GM23248 (cell line): ENCODE data around the gene RNF224. TPM values are rescaled to one million over a fixed set of nuclear protein-coding genes. Genes with fewer than 3 reads are reported as not detected.

Experiments used
- DNase-seq: peaks from one replicate; pipeline ENCODE4 v3.0.0-alpha.2; 2015
- H2AFZ ChIP-seq: fragments of 200-600 bp; sonication (generic); 2 replicates; pipeline ENCODE4 v1.6.1; 2016; ENCODE audit warnings: antibody characterized with exemption
- H3F3A ChIP-seq: fragments of 200-600 bp; sonication (generic); 2 replicates; pipeline ENCODE4 v1.6.1; 2016; ENCODE audit warnings: mild to moderate bottlenecking, antibody characterized with exemption, mixed run types; ENCODE audit not compliant: insufficient read depth
- H3K27ac ChIP-seq: fragments of 200-600 bp; sonication (generic); 2 replicates; pipeline ENCODE4 v1.5.1; 2016; ENCODE audit warnings: mild to moderate bottlenecking
- H3K27me3 ChIP-seq: fragments of 200-600 bp; sonication (generic); replicated peaks from 2 replicates; pipeline ENCODE4 v1.6.1; 2016; ENCODE audit warnings: mild to moderate bottlenecking; ENCODE audit not compliant: insufficient read depth
- H3K36me3 ChIP-seq: fragments of 200-600 bp; sonication (generic); 2 replicates; pipeline ENCODE4 v1.6.1; 2016; ENCODE audit warnings: low read depth, mild to moderate bottlenecking
- H3K4me1 ChIP-seq: fragments of 200-600 bp; sonication (generic); 2 replicates; pipeline ENCODE4 v1.6.1; 2016; ENCODE audit warnings: mild to moderate bottlenecking; ENCODE audit not compliant: insufficient read depth
- H3K4me2 ChIP-seq: fragments of 200-600 bp; sonication (generic); one replicate; pipeline ENCODE4 v1.6.1; 2016; ENCODE audit warnings: mild to moderate bottlenecking; ENCODE audit not compliant: unreplicated experiment
- H3K4me3 ChIP-seq: fragments of 200-600 bp; sonication (generic); 2 replicates; pipeline ENCODE4 v1.5.1; 2016; ENCODE audit warnings: mild to moderate bottlenecking
- H3K79me2 ChIP-seq: fragments of 200-600 bp; sonication (generic); 2 replicates; pipeline ENCODE4 v1.6.1; 2016; ENCODE audit warnings: mild to moderate bottlenecking; ENCODE audit not compliant: insufficient read depth
- H3K9ac ChIP-seq: fragments of 200-600 bp; sonication (generic); 2 replicates; pipeline ENCODE4 v1.6.1; 2016; ENCODE audit warnings: mild to moderate bottlenecking
- H3K9me2 ChIP-seq: fragments of 200-600 bp; sonication (generic); 2 replicates; pipeline ENCODE4 v1.6.1; 2016; ENCODE audit warnings: mixed run types, mild to moderate bottlenecking, moderate library complexity; ENCODE audit not compliant: insufficient read depth
- H3K9me3 ChIP-seq: fragments of 200-600 bp; sonication (generic); one replicate; pipeline ENCODE4 v1.6.1; 2017; ENCODE audit warnings: low read depth
- H4K20me1 ChIP-seq: fragments of 200-600 bp; sonication (generic); 2 replicates; pipeline ENCODE4 v1.6.0; 2016; ENCODE audit not compliant: insufficient read depth
- EZH2 ChIP-seq: fragments of 200-600 bp; sonication (generic); IDR thresholded peaks from 2 replicates; pipeline ENCODE4 v1.6.1; 2018; ENCODE audit warnings: antibody characterized with exemption, mild to moderate bottlenecking; ENCODE audit not compliant: insufficient read depth, poor library complexity, severe bottlenecking
- EZH2phosphoT487 ChIP-seq: fragments of 200-600 bp; sonication (generic); IDR thresholded peaks from 2 replicates; pipeline ENCODE4 v1.6.1; 2018; ENCODE audit warnings: antibody characterized with exemption, moderate library complexity, mild to moderate bottlenecking, low read depth; ENCODE audit not compliant: insufficient read depth
- WGBS, 2 experiments: methylation state at CpG; one replicate each; pipeline ENCODE4 v1.1.6; 2015 to 2017; ENCODE audit warnings: low lambda C conversion rate in 2 of 2, low coverage in 1 of 2; ENCODE audit errors: missing lambda C conversion rate in 2 of 2; 5-methylcytosine and 5-hydroxymethylcytosine counted together
- in situ Hi-C: fragments of 300-500 bp; cut with MboI; formaldehyde crosslinking; loops from 2 replicates; pipeline ENCODE4 v1.15.0; 2020
- polyA plus RNA-seq: library from polyadenylated mRNA; unstranded; fragments of >200 nt; fragmentation: Nextera tagmentation; extraction: Ambion mirVana; gene quantifications from 2 replicates; pipeline ENCODE4 v1.2.1, GENCODE V29; 2016
- total RNA-seq: library from RNA; depleted of rRNA; stranded (reverse); fragments of >200 nt; shearing (Covaris generic); gene quantifications from 2 replicates; pipeline ENCODE4 v1.2.3, GENCODE V29; 2014

The RNF224 gene
- total and polyA plus RNA-seq, 2 experiments from 2014 or later = not detected

DNA sequence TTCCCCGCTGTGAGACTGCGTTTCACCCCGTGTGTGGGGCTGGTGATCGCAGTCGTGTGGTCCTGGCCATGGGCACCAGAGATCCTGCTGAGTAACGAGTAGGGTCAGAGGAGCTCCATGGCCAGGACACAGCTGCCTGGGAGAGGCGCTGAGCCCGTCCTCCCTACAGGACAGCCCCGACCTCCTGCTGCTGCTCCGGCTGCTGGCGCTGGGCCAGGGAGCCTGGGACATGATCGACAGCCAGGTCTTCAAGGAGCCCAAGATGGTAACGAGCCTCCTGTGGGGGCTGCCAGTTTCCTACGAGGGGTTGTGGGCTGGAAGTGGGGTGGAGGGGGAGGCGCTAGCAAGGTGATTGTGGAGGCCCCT is 38.8 kb downstream of the RNF224 start:
- DNase-seq = no peak
- no peaks in the 10 kb centered on the region for H3K9me2 ChIP-seq
- H3K4me3 ChIP-seq = no peak overlapping the region
- TF ChIP-seq EZH2phosphoT487 (no peak), EZH2 (no peak)
- no peaks in the 10 kb centered on the region for H3K27me3 ChIP-seq
- no peaks in the 10 kb centered on the region for H3K4me1 ChIP-seq
- 92% methylated on average over 15 of the region's 15 CpGs for WGBS, 2 experiments
- no peaks in the 10 kb centered on the region for H4K20me1 ChIP-seq
- H3F3A ChIP-seq = no peaks in the 10 kb centered on the region
- H2AFZ ChIP-seq = no peak overlapping the region
- H3K79me2 ChIP-seq = 0 out of 2 replicates have a peak, but pooled peaks cover 7% of the 10 kb centered on the region
- in situ Hi-C loops = no loop called here
- no peak overlapping the region for H3K27ac ChIP-seq
- H3K9ac ChIP-seq = no peak overlapping the region
- no peaks in the 10 kb centered on the region for H3K36me3 ChIP-seq
- H3K4me2 ChIP-seq = no peak overlapping the region
- H3K9me3 ChIP-seq = no peaks in the 10 kb centered on the region

DNA sequence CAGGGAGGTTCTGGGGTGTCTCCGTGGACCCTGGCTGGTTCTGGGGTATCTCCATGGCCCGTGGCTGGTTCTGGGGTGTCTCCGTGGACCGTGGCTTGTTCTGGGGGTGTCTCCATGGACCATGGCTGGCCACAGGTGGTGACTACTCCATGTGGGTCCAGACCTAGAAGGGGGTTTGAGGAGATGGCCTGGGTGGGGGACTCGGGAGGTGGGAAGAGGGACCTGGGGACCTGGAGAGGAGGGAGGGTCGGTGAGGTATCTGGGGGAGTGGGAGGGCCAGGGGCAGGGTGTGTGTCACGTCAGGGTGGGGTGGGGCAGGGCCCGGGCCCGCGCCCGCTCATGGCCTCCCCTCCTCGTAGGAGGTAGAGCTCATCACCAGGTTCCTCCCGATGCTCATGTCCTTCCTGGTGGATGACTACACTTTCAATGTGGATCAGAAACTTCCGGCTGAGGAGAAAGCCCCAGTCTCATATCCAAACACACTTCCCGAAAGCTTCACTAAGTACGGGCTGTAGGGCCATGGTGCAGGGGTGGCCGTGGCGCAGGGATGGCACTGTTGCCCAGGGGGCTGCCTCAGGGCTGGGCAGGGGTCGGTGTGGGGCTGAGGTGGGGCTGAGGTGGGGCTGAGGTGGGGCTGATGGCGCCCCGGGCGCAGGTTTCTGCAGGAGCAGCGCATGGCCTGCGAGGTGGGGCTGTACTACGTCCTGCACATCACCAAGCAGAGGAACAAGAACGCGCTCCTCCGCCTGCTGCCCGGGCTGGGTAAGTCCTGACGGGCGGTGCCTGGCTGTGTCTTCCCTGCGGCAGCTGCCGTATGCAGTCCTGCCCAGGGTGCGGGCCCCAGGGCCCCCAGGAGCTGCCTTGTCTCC is 39.5 kb downstream of the RNF224 start:
- Histone ChIP-seq H3K27ac (no peak overlapping the region), H3K4me2 (no peak overlapping the region), H3K79me2 (0 out of 2 replicates have a peak, but pooled peaks cover 7% of the 10 kb centered on the region), H3F3A (no peaks in the 10 kb centered on the region), H3K9me2 (no peaks in the 10 kb centered on the region), H3K9me3 (no peaks in the 10 kb centered on the region), H3K4me1 (no peaks in the 10 kb centered on the region), H2AFZ (no peak overlapping the region), H3K9ac (no peak overlapping the region), H3K36me3 (no peaks in the 10 kb centered on the region), H4K20me1 (no peaks in the 10 kb centered on the region), H3K4me3 (no peak overlapping the region), H3K27me3 (no peaks in the 10 kb centered on the region)
- TF ChIP-seq EZH2phosphoT487 (no peak), EZH2 (no peak)
- 89 to 91% methylated on average over 20 to 34 of the region's 34 CpGs for WGBS, 2 experiments
- DNase-seq = no peak
- in situ Hi-C loops = no loop called here

DNA sequence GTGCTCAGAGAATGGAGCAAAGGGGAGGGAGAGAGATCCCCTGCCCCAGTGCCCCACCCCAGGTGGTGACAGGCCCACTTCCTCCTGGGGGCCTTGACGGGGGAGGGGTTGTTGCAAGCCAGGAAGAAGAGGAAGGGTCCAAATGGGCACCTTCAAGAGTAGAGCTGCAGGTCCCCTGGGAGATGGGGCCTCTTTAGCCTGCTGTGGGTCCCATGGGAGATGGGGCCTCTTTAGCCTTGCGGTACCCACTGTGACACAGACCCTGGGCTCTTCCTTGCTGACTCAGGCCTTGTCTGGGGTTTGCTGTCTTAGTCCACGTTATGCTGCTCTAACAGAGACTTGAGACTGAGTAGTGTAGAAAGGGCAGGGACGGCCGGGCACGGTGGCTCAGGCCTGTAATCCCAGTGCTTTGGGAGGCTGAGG is 40.6 kb downstream of the RNF224 start:
- Histone ChIP-seq H2AFZ (no peak overlapping the region), H3K79me2 (0 out of 2 replicates have a peak, but pooled peaks cover 7% of the 10 kb centered on the region), H3K4me2 (no peak overlapping the region), H3K27me3 (no peaks in the 10 kb centered on the region), H3K9ac (no peak overlapping the region), H3K9me2 (no peaks in the 10 kb centered on the region), H3K4me1 (no peaks in the 10 kb centered on the region), H3F3A (no peaks in the 10 kb centered on the region), H3K9me3 (no peaks in the 10 kb centered on the region), H3K27ac (no peak overlapping the region), H3K4me3 (no peak overlapping the region), H4K20me1 (no peaks in the 10 kb centered on the region), H3K36me3 (no peaks in the 10 kb centered on the region)
- no peak for DNase-seq
- TF ChIP-seq EZH2phosphoT487 (no peak), EZH2 (no peak)
- WGBS, 2 experiments = 88 to 92% methylated on average over 6 of the region's 6 CpGs
- in situ Hi-C loops = no loop called here

DNA sequence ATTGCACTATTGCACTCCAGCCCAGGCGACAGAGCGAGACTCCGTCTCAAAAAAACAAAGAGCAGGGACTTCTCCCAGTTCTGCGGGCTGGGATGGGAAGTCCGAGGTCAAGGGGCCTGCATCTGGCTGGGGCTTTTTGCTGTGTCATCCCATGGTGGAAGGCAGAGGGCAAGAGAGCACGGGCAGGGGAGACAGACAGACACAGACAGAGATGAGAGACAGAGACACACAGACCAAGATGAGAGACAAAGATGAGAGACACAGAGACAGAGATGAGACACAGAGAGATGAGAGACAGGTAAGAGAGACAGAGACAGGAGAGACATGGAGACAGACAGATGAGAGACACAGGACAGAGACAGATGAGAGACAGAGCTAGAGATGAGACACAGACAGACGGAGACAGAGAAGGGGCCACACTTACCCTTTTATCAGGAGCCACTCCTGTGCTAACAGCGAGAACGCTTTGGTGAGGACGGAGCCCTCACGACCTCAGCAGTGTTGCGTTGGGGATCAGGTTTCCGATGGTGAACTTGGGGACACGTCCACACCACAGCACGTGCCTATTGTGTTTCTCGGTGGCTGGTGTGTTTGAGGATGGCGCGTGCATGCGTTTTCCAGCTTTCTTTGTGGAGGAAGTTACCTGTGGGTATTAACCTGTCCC is 41.4 kb downstream of the RNF224 start:
- TF ChIP-seq EZH2 (no peak), EZH2phosphoT487 (no peak)
- Histone ChIP-seq H3F3A (no peaks in the 10 kb centered on the region), H3K4me3 (no peak overlapping the region), H3K36me3 (no peaks in the 10 kb centered on the region; the same call in 1 of the 2 replicates), H3K9me2 (no peaks in the 10 kb centered on the region), H3K9me3 (no peaks in the 10 kb centered on the region), H3K4me1 (no peaks in the 10 kb centered on the region), H2AFZ (no peak overlapping the region), H3K27ac (no peak overlapping the region), H3K4me2 (no peak overlapping the region), H3K27me3 (no peaks in the 10 kb centered on the region), H4K20me1 (no peaks in the 10 kb centered on the region), H3K79me2 (0 out of 2 replicates have a peak, but pooled peaks cover 7% of the 10 kb centered on the region), H3K9ac (no peak overlapping the region)
- WGBS, 2 experiments = 88 to 90% methylated on average over 19 of the region's 19 CpGs
- in situ Hi-C loops = no loop called here
- DNase-seq = no peak
